RWPE1 (cell line): ENCODE results near the gene SSH2.

Experiments
- CTCF ChIA-PET: fragments of 350-600 bp; sonication (Branson Sonifier 250); formaldehyde crosslinking; extraction: SDS; loops from one replicate; lab custom pipeline; 2021; lab: Yijun Ruan, JAX
- POLR2A ChIA-PET: fragments of 400-600 bp; formaldehyde crosslinking; extraction: SDS; loops from one replicate; lab custom pipeline; 2020; ENCODE audit warnings: antibody characterized with exemption; ENCODE audit not compliant: low non-redundant PET; lab: Yijun Ruan, JAX
- DNase-seq: peaks from one replicate; pipeline ENCODE4 v3.0.0; 2012; ENCODE audit warnings: low spot score
- H3K27ac ChIP-seq: fragments of 450-650 bp; 2 replicates; pipeline ENCODE4 v1.5.1; 2017
- CTCF ChIP-seq: fragments of 450-650 bp; conservative IDR thresholded peaks from 2 replicates; pipeline ENCODE4 v1.5.1; 2017; ENCODE audit warnings: low read depth, mild to moderate bottlenecking

The SSH2 gene

GRCh38 chr17:29758255-29758654 lies 171.8 kb downstream of the SSH2 start:
- ChIA-PET CTCF (interaction anchor here (0.6 kb wide), 1 partner anchor 786 kb away, joined by 7 read pairs; no protein-coding TSS in a partner anchor), POLR2A (no interaction called here)
- no peak for DNase-seq
- no peak for TF ChIP-seq CTCF
- H3K27ac ChIP-seq = no peak overlapping the region

- TF ChIP-seq CTCF = no peak
- ChIA-PET CTCF (no interaction called here), POLR2A (no interaction called here)
- DNase-seq = no peak
- H3K27ac ChIP-seq = no peak overlapping the region
Observed at GRCh38 chr17:29757788-29758187, 172.2 kb downstream of the SSH2 start.

DNA sequence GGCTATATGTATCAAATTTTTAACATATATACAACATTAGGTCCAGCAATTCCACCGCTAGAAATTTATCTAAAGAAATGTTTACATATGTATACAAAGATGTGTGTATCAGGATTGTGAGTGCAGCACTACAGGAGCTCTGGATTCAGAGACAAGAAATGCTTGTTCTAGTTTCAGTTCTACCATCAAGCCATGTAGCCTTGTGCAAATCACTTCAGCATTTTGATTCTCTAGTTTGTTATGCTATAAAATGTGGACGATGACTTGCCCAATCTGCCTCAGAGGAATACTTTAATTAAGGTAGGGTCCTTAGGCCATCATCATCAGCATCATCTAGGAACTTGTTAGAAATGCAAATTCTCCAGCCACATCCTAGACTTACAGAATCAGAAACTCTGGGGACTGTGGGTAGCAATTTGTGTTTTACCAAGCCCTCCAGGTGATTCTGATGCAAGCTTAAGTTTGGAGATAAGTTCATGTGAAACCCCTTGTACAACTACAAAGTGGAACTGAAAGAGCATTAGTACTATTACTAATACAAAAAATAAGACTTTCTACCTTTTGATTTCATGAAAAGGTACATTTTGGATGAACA lies 176.1 kb downstream of the SSH2 start:
- no peak for TF ChIP-seq CTCF
- no peak overlapping the region for H3K27ac ChIP-seq
- ChIA-PET CTCF (no interaction called here), POLR2A (no interaction called here)
- no peak for DNase-seq

- DNase-seq = no peak
- ChIA-PET CTCF (interaction anchor here (0.6 kb wide), 1 partner anchor 184 kb away, joined by 3 read pairs; no protein-coding TSS in a partner anchor), POLR2A (no interaction called here)
- H3K27ac ChIP-seq = no peak overlapping the region
- no peak for TF ChIP-seq CTCF
Observed at GRCh38 chr17:29749045-29749825, 180.8 kb downstream of the SSH2 start.

GRCh38 chr17:29748400-29748799 lies 181.6 kb downstream of the SSH2 start:
- no peak overlapping the region for H3K27ac ChIP-seq
- ChIA-PET CTCF (no interaction called here), POLR2A (no interaction called here)
- DNase-seq = no peak
- TF ChIP-seq CTCF = no peak

DNA sequence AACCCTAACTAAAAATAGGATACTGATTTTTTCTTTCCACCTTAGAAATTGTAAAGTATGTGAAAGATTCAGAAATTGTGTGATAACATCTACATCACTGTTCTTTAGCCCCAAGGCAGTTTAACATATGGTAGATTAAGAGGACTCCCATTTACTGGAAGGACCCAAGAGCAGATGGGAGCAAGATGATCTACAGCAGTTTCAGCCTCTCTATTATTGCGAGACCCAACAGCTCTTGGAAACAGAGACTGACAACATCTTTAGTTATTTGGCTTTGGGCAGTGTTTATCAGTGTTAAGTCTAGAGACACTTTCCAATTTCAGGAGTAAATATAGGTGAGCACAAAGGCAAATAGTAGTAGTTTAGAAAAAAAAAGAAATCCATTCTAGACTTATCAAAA lies 182.4 kb downstream of the SSH2 start:
- ChIA-PET POLR2A (no interaction called here), CTCF (interaction anchor here (0.7 kb wide), 2 partner anchors 70 to 260 kb away, joined by 3 to 4 read pairs; no protein-coding TSS in a partner anchor)
- no peak overlapping the region for H3K27ac ChIP-seq
- DNase-seq = no peak
- no peak for TF ChIP-seq CTCF
